Neural crest cell (in vitro differentiated cells): ENCODE data around the gene PIGN. TPM values are rescaled to one million over a fixed set of nuclear protein-coding genes. Genes with fewer than 3 reads are reported as not detected.
"Not testable (repeated sequence)": the region's sequence is repeated elsewhere in the genome, so short reads cannot be mapped to it uniquely, and the experiment has no call there.

Experiments used
- DNase-seq: peaks from one replicate; pipeline ENCODE4 v3.0.0; 2021; ENCODE audit warnings: low read depth, mixed read lengths, low spot score
- H3K27ac Mint-ChIP-seq: one replicate; pipeline ENCODE4 v1.8.0; 2021; ENCODE audit warnings: mild to moderate bottlenecking, mixed read lengths; ENCODE audit not compliant: unreplicated experiment
- H3K27me3 Mint-ChIP-seq: 2 replicates; pipeline ENCODE4 v1.8.0; 2021; ENCODE audit warnings: low read depth, mild to moderate bottlenecking, mixed read lengths
- H3K36me3 Mint-ChIP-seq: 2 replicates; pipeline ENCODE4 v1.8.0; 2021; ENCODE audit warnings: low read depth, mild to moderate bottlenecking, mixed read lengths
- H3K4me1 Mint-ChIP-seq: 2 replicates; pipeline ENCODE4 v1.8.0; 2021; ENCODE audit warnings: mixed read lengths
- H3K4me3 Mint-ChIP-seq: one replicate; pipeline ENCODE4 v1.8.0; 2021; ENCODE audit warnings: mild to moderate bottlenecking, mixed read lengths
- H3K9me3 Mint-ChIP-seq: 2 replicates; pipeline ENCODE4 v1.8.0; 2021; ENCODE audit warnings: mixed read lengths
- CTCF ChIP-seq: fragments of 200-600 bp; sonication (generic); conservative IDR thresholded peaks from 2 replicates; pipeline ENCODE4 v1.5.0; 2021; ENCODE audit warnings: antibody characterized with exemption, mild to moderate bottlenecking
- total RNA-seq: library from RNA; stranded (reverse); gene quantifications from 2 replicates; pipeline ENCODE4 v1.2.1, GENCODE V29; 2021

The PIGN gene
- total RNA-seq, 1 donor from 2014 or later = 24.1 TPM

- H3K9me3 Mint-ChIP-seq = peaks cover 3% of the 10 kb centered on the region
- H3K4me1 Mint-ChIP-seq = no peaks in the 10 kb centered on the region
- H3K4me3 Mint-ChIP-seq = no peak overlapping the region
- H3K27ac Mint-ChIP-seq = no peak overlapping the region
- DNase-seq = no peak
- TF ChIP-seq CTCF = no peak
- H3K36me3 Mint-ChIP-seq = no peaks in the 10 kb centered on the region
- no peaks in the 10 kb centered on the region for H3K27me3 Mint-ChIP-seq
These were observed 149.7 kb downstream of the PIGN start for GRCh38 chr18:62037012-62037742.

DNA sequence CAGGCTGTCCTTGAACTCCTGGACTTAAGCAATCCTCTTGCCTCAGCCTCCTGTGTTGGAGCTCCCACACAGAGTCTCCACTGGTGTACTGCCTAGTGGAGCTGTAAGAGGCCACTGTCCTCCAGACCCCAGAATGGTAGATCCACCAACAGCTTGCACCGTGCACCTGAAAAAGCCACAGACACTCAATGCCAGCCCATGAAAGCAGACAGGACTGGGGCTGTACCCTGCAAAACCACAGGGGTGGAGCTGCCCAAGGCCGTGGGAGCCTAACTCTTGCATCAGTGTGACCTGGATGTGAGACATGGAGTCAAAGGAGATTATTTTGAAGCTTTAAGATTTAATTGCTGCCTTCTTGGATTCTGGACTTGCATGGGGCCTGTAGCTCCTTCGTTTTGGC is 152.6 kb downstream of the PIGN start:
- not testable (repeated sequence) for H3K36me3 Mint-ChIP-seq, DNase-seq, H3K27ac Mint-ChIP-seq, H3K9me3 Mint-ChIP-seq, H3K4me1 Mint-ChIP-seq, H3K4me3 Mint-ChIP-seq, H3K27me3 Mint-ChIP-seq

DNA sequence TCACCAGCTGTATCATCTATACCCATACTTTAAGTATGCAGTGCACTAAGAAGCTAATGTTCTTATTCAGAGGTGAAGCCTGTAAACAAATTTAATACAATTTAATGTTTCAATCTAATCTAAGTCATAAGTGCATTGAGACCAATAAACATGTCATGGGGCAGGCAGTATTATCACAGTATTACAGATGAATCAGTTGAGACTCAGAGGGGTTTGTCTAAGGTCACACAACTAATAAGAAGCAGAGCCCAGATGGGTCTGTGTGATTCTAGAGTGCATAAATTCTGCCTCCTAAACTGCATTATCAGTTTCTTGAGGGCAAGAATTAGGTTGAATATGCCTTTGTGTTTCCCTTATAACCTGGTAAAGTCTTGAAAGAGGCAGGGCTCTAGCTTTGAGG is 153.1 kb downstream of the PIGN start:
- Mint-ChIP-seq H3K9me3 (peaks cover 8% of the 10 kb centered on the region), H3K27ac (no peak overlapping the region), H3K27me3 (no peaks in the 10 kb centered on the region), H3K4me3 (no peak overlapping the region), H3K36me3 (no peaks in the 10 kb centered on the region), H3K4me1 (peaks cover 7% of the 10 kb centered on the region)
- no peak for DNase-seq
- TF ChIP-seq CTCF = no peak

- DNase-seq = no peak
- no peaks in the 10 kb centered on the region for H3K27me3 Mint-ChIP-seq
- H3K4me1 Mint-ChIP-seq = peaks cover 7% of the 10 kb centered on the region
- no peak overlapping the region for H3K27ac Mint-ChIP-seq
- H3K36me3 Mint-ChIP-seq = no peaks in the 10 kb centered on the region
- TF ChIP-seq CTCF = no peak
- H3K9me3 Mint-ChIP-seq = peaks cover 8% of the 10 kb centered on the region
- H3K4me3 Mint-ChIP-seq = no peak overlapping the region
These were observed 153.6 kb downstream of the PIGN start for GRCh38 chr18:62033207-62033606.

DNA sequence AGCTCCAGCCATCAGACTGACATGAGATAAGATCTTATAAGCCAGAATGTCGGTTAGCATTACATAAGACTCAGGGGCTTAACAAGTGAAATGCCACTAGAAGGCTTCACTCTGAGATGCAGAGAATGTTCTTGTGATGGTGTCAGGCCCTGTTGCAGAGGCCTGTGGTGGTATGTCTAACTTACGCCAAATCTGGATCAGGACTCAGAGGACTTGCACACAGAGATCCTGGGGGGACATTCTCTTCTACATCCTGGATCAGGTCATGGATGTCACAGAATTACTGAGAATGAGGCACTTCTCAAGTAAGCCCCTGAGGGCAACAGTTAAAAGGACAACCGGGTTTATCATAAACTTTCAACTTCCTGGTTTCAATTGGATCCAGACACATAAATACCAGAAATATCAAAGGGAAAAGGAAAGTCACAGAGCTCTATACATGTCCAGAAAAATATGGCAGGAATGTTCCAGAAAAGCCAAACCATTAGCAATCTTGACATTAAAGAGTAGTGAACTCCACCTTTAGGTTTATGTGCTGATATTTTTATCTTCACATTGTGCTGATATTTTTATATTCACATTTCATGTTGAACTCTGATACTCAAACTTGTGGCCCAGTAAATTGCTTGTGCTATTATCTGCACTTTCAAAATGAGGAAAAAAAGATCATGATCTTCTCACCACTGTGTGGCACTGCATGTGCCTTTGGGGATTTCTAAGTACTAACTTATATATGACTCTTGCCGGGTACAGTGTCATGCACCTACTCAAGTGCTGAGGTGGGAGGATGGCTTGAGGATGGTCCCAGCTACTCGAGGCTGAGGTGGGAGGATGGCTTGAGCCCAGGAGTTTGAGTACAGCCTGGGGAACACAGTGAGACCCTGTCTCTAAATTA is 156.5 kb downstream of the PIGN start:
- DNase-seq = no peak
- Mint-ChIP-seq H3K36me3 (no peaks in the 10 kb centered on the region), H3K9me3 (peaks cover 4% of the 10 kb centered on the region), H3K27ac (no peak overlapping the region), H3K27me3 (no peaks in the 10 kb centered on the region), H3K4me1 (peaks cover 7% of the 10 kb centered on the region), H3K4me3 (no peak overlapping the region)
- TF ChIP-seq CTCF = no peak

DNA sequence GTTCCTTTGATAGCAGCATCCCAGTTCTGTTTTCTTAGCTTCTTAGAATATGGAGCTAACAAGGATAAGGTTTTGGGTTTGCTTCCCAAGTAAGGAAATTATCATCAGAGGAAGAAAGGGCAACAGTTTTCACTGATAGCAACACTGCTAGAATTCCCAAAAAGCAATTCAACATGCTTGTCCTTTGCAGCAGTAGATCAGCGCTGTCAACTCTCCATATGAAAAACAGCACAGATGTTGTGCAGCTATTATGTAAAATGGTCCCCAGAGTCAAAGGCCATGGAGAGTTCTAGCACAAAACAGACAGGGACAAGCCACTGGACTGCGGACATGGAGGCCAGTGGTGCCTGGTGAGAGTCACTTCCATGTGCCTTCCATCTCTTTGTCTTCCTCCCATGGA is 158.1 kb downstream of the PIGN start:
- no peak for TF ChIP-seq CTCF
- Mint-ChIP-seq H3K9me3 (peaks cover 7% of the 10 kb centered on the region), H3K4me1 (peaks cover 7% of the 10 kb centered on the region), H3K27ac (no peak overlapping the region), H3K27me3 (no peaks in the 10 kb centered on the region), H3K36me3 (no peaks in the 10 kb centered on the region), H3K4me3 (no peak overlapping the region)
- no peak for DNase-seq
